ENCODE data around the gene FAM184A. TPM values are rescaled to one million over a fixed set of nuclear protein-coding genes. Genes with fewer than 3 reads are reported as not detected.

The FAM184A gene
- total RNA-seq, 4 donors from 2014 or later: 0.40 to 1.0 (median 0.79) TPM

- DNase-seq (no peak), ATAC-seq (no peak)
- no peak for TF ChIP-seq POLR2A (IDR thresholded peaks at IDR 0.05)
- TF ChIP-seq CTCF (IDR thresholded peaks at IDR 0.05 in 4 of 5, conservative IDR thresholded peaks at IDR 0.05 in 1 of 5): no peak
Measured at GRCh38 chr6:119040636-119041035, 37.8 kb downstream of the FAM184A start.

GRCh38 chr6:119040229-119040628 lies 38.2 kb downstream of the FAM184A start:
- DNase-seq (no peak), ATAC-seq (no peak)
- intact Hi-C loops (cut with DNase I; ENCODE audit: low total_unique reads) (no loop called here), in situ Hi-C loops (cut with MboI; ENCODE audit: low sequenced_read_pairs in 4 of 4) (no loop called here)
- H3K27me3 ChIP-seq: no peaks in the 10 kb centered on the region
- H3K4me1 ChIP-seq: no peaks in the 10 kb centered on the region
- no peaks in the 10 kb centered on the region for H3K9me3 ChIP-seq
- H3K4me3 ChIP-seq: no peak overlapping the region
- no peak overlapping the region for H3K27ac ChIP-seq
- H3K36me3 ChIP-seq: no peaks in the 10 kb centered on the region
- TF ChIP-seq POLR2A (IDR thresholded peaks at IDR 0.05) (no peak), CTCF (IDR thresholded peaks at IDR 0.05 in 4 of 5, conservative IDR thresholded peaks at IDR 0.05 in 1 of 5) (no peak)

More at GRCh38 chr6:119040636-119041035, 37.8 kb downstream of the FAM184A start:
- Histone ChIP-seq H3K36me3 (no peaks in the 10 kb centered on the region), H3K27me3 (no peaks in the 10 kb centered on the region), H3K27ac (no peak overlapping the region), H3K4me1 (no peaks in the 10 kb centered on the region), H3K4me3 (no peak overlapping the region), H3K9me3 (no peaks in the 10 kb centered on the region)
- intact Hi-C loops (cut with DNase I; ENCODE audit: low total_unique reads) (no loop called here), in situ Hi-C loops (cut with MboI; ENCODE audit: low sequenced_read_pairs in 4 of 4) (no loop called here)

GRCh38 chr6:119037941-119038623 lies 40.4 kb downstream of the FAM184A start:
- Histone ChIP-seq H3K27me3 (no peaks in the 10 kb centered on the region), H3K36me3 (no peaks in the 10 kb centered on the region), H3K27ac (no peak overlapping the region), H3K4me3 (no peak overlapping the region), H3K9me3 (no peaks in the 10 kb centered on the region), H3K4me1 (no peaks in the 10 kb centered on the region)
- intact Hi-C loops (cut with DNase I; ENCODE audit: low total_unique reads) (no loop called here), in situ Hi-C loops (cut with MboI; ENCODE audit: low sequenced_read_pairs in 4 of 4) (no loop called here)
- TF ChIP-seq CTCF (IDR thresholded peaks at IDR 0.05 in 4 of 5, conservative IDR thresholded peaks at IDR 0.05 in 1 of 5): no peak
- no peak for TF ChIP-seq POLR2A (IDR thresholded peaks at IDR 0.05)
- ATAC-seq (no peak), DNase-seq (no peak)

- no peaks in the 10 kb centered on the region for H3K36me3 ChIP-seq
- ATAC-seq (no peak), DNase-seq (no peak)
- no peaks in the 10 kb centered on the region for H3K9me3 ChIP-seq
- intact Hi-C loops (cut with DNase I; ENCODE audit: low total_unique reads): no loop called here
- no peaks in the 10 kb centered on the region for H3K4me1 ChIP-seq
- in situ Hi-C loops (cut with MboI; ENCODE audit: low sequenced_read_pairs in 4 of 4): no loop called here
- H3K4me3 ChIP-seq: no peak overlapping the region
- H3K27ac ChIP-seq: no peak overlapping the region
- TF ChIP-seq POLR2A (IDR thresholded peaks at IDR 0.05) (no peak), CTCF (IDR thresholded peaks at IDR 0.05 in 4 of 5, conservative IDR thresholded peaks at IDR 0.05 in 1 of 5) (no peak)
- H3K27me3 ChIP-seq: no peaks in the 10 kb centered on the region
Measured at GRCh38 chr6:119037264-119037663, 41.2 kb downstream of the FAM184A start.

- Histone ChIP-seq H3K9me3 (no peaks in the 10 kb centered on the region), H3K27ac (no peak overlapping the region), H3K36me3 (no peaks in the 10 kb centered on the region), H3K27me3 (no peaks in the 10 kb centered on the region), H3K4me3 (no peak overlapping the region), H3K4me1 (no peaks in the 10 kb centered on the region)
- ATAC-seq (no peak), DNase-seq (no peak)
- intact Hi-C loops (cut with DNase I; ENCODE audit: low total_unique reads) (no loop called here), in situ Hi-C loops (cut with MboI; ENCODE audit: low sequenced_read_pairs in 4 of 4) (no loop called here)
- no peak for TF ChIP-seq CTCF (IDR thresholded peaks at IDR 0.05 in 4 of 5, conservative IDR thresholded peaks at IDR 0.05 in 1 of 5)
- no peak for TF ChIP-seq POLR2A (IDR thresholded peaks at IDR 0.05)
Measured at GRCh38 chr6:119036081-119036480, 42.4 kb downstream of the FAM184A start.

Measured in gastrocnemius medialis (tissue), 4 donors.